Stomach (tissue), 9 donors: Measurements from ENCODE around the gene SYTL5. TPM values are rescaled to one million over a fixed set of nuclear protein-coding genes. Genes with fewer than 3 reads are reported as not detected.

ENCODE experiments used
- DNase-seq, 2 donors: peaks; one replicate each; pipeline versions ENCODE4 v3.0.0 to v3.0.0-alpha.2; 2013 to 2019
- H3K27ac ChIP-seq, 5 donors: fragments of 200-600 bp in 4 of 5; sonication (generic) in 4 of 5; one replicate each; pipeline ENCODE4 v1.5.1; 2013 to 2019; ENCODE audit warnings: mild to moderate bottlenecking in 1 of 5, moderate library complexity in 1 of 5
- H3K27me3 ChIP-seq, 3 donors: fragments of 200-600 bp; sonication (generic); one replicate each; pipeline ENCODE4 v1.5.1; 2017 to 2019; ENCODE audit warnings: mixed run types in 1 of 3
- H3K36me3 ChIP-seq, 4 donors: fragments of 200-600 bp; sonication (generic); 1 replicate in 3 of 4; 2 replicates in 1 of 4; pipeline ENCODE4 v1.5.1; 2016 to 2019
- H3K4me1 ChIP-seq, 4 donors: fragments of 200-600 bp; sonication (generic); one replicate each; pipeline ENCODE4 v1.5.1; 2016 to 2019
- H3K4me3 ChIP-seq, 4 donors: fragments of 200-600 bp; sonication (generic) in 3 of 4; one replicate each; pipeline ENCODE4 v1.5.1; 2016 to 2019; ENCODE audit warnings: mild to moderate bottlenecking in 1 of 4
- H3K9me3 ChIP-seq, 4 donors: fragments of 200-600 bp; sonication (generic); one replicate each; pipeline ENCODE4 v1.5.1; 2016 to 2019
- CTCF ChIP-seq, 7 experiments: fragments of 450-650 bp in 4 of 7; fragments of 200-600 bp in 3 of 7; sonication (generic) in 3 of 7; IDR thresholded peaks; one replicate each; pipeline ENCODE4 v1.5.1; 2016 to 2019; ENCODE audit warnings: antibody characterized with exemption in 7 of 7, control low read depth in 2 of 7, mild to moderate bottlenecking in 1 of 7
- EP300 ChIP-seq: sonication (generic); formaldehyde crosslinking; IDR thresholded peaks from one replicate; pipeline ENCODE4 v1.6.1; 2017; ENCODE audit warnings: antibody characterized with exemption
- POLR2A ChIP-seq, 4 donors: fragments of 450-650 bp; IDR thresholded peaks; one replicate each; pipeline ENCODE4 v1.6.1; 2016; ENCODE audit warnings: antibody characterized with exemption in 4 of 4, control low read depth in 2 of 4, mild to moderate bottlenecking in 1 of 4, moderate library complexity in 1 of 4
- POLR2AphosphoS5 ChIP-seq, 3 donors: sonication (generic); formaldehyde crosslinking; IDR thresholded peaks; one replicate each; pipeline ENCODE4 v1.6.1; 2016; ENCODE audit warnings: antibody characterized with exemption in 3 of 3
- WGBS, 5 donors: extraction: QIAGEN DNeasy Blood & Tissue Kit in 3 of 5; methylation state at CpG; one replicate each; pipeline versions ENCODE4 v1.1.5 to v1.1.7; 2013 to 2018; 5-methylcytosine and 5-hydroxymethylcytosine counted together
- intact Hi-C: fragments of 100-400 bp; cut with DNase I; formaldehyde crosslinking; loops from one replicate; pipeline ENCODE4 v1.15.1; 2023; ENCODE audit warnings: low total_unique reads
- polyA plus RNA-seq, 3 donors: library from polyadenylated mRNA; stranded (reverse); fragments of 200-250 nt; gene quantifications; one replicate each; pipeline ENCODE4 v1.2.3, GENCODE V29; 2013
- total RNA-seq, 5 donors: library from RNA; depleted of rRNA; stranded (reverse); fragments of >200 nt; gene quantifications; one replicate each; pipeline versions ENCODE4 v1.1.0 to v1.2.3, GENCODE V29; 2014 to 2016
- donor health status: healthy with polysubstance abuse.
- donor health status: Bipolar disorder and iron deficiency.
- donor health status: healthy.

SYTL5 gene
- total and polyA plus RNA-seq, 8 donors = under 0.01 to 18.9 (median 4.9) TPM

- no peaks in the 10 kb centered on the region for H3K9me3 ChIP-seq
- no peaks in the 10 kb centered on the region for H3K36me3 ChIP-seq
- H3K4me3 ChIP-seq = no peak overlapping the region
- no peaks in the 10 kb centered on the region for H3K4me1 ChIP-seq
- peak in 1 of 2 donors; percentile 16 for DNase-seq
- no peak for TF ChIP-seq POLR2A (IDR thresholded peaks at IDR 0.05)
- TF ChIP-seq EP300 = no peak
- no peak for TF ChIP-seq POLR2AphosphoS5 (IDR thresholded peaks at IDR 0.05)
- no peak for TF ChIP-seq CTCF (IDR thresholded peaks at IDR 0.05)
- no peaks in the 10 kb centered on the region for H3K27me3 ChIP-seq
- peak overlapping the region in 2 of 5 donors; percentile 39 to 86 for H3K27ac ChIP-seq
- intact Hi-C loops = no loop called here
- 23 to 72% (median 51%) methylated on average over 3 of the region's 3 CpGs for WGBS, 5 donors
Observed at GRCh38 chrX:38080808-38081207, 74.5 kb downstream of the SYTL5 start.

GRCh38 chrX:38081909-38082308 is 75.6 kb downstream of the SYTL5 start:
- Histone ChIP-seq H3K9me3 (no peaks in the 10 kb centered on the region), H3K4me1 (no peaks in the 10 kb centered on the region), H3K36me3 (no peaks in the 10 kb centered on the region), H3K27me3 (no peaks in the 10 kb centered on the region), H3K27ac (peak overlapping the region in 1 of 5 donors; percentile 39), H3K4me3 (no peak overlapping the region)
- DNase-seq = no peak
- intact Hi-C loops = no loop called here
- TF ChIP-seq CTCF (IDR thresholded peaks at IDR 0.05) (no peak), EP300 (no peak), POLR2AphosphoS5 (IDR thresholded peaks at IDR 0.05) (no peak), POLR2A (IDR thresholded peaks at IDR 0.05) (no peak)
- 41 to 78% (median 55%) methylated on average over 1 of the region's 1 CpG for WGBS, 5 donors

- intact Hi-C loops = no loop called here
- no peak overlapping the region for H3K27ac ChIP-seq
- TF ChIP-seq POLR2AphosphoS5 (IDR thresholded peaks at IDR 0.05) (no peak), EP300 (no peak), CTCF (IDR thresholded peaks at IDR 0.05) (no peak), POLR2A (IDR thresholded peaks at IDR 0.05) (no peak)
Observed at GRCh38 chrX:38082309-38082708, 76.0 kb downstream of the SYTL5 start.

GRCh38 chrX:38085813-38086212 is 79.5 kb downstream of the SYTL5 start:
- no peaks in the 10 kb centered on the region for H3K9me3 ChIP-seq
- no peaks in the 10 kb centered on the region for H3K36me3 ChIP-seq
- no peak overlapping the region for H3K4me3 ChIP-seq
- TF ChIP-seq CTCF (IDR thresholded peaks at IDR 0.05) (no peak), POLR2AphosphoS5 (IDR thresholded peaks at IDR 0.05) (no peak), EP300 (no peak), POLR2A (IDR thresholded peaks at IDR 0.05) (no peak)
- 52 to 88% (median 83%) methylated on average over 4 of the region's 4 CpGs for WGBS, 5 donors
- intact Hi-C loops = no loop called here
- no peaks in the 10 kb centered on the region for H3K4me1 ChIP-seq
- no peak overlapping the region for H3K27ac ChIP-seq
- no peak for DNase-seq
- H3K27me3 ChIP-seq = no peaks in the 10 kb centered on the region

More at GRCh38 chrX:38082309-38082708, 76.0 kb downstream of the SYTL5 start:
- H3K4me1 ChIP-seq = no peaks in the 10 kb centered on the region
- H3K4me3 ChIP-seq = no peak overlapping the region
- H3K36me3 ChIP-seq = no peaks in the 10 kb centered on the region
- H3K27me3 ChIP-seq = no peaks in the 10 kb centered on the region
- 81 to 96% (median 91%) methylated on average over 2 of the region's 2 CpGs for WGBS, 5 donors
- H3K9me3 ChIP-seq = no peaks in the 10 kb centered on the region
- no peak for DNase-seq
